Measurements from ENCODE around the gene SLC39A2. TPM values are rescaled to one million over a fixed set of nuclear protein-coding genes. Genes with fewer than 3 reads are reported as not detected.
A peak's percentile ranks its signal among the peaks of the same experiment; 100 is the strongest.
"Not testable (repeated sequence)": the region's sequence is repeated elsewhere in the genome, so short reads cannot be mapped to it uniquely, and the experiment has no call there.

SLC39A2 gene, protein sequence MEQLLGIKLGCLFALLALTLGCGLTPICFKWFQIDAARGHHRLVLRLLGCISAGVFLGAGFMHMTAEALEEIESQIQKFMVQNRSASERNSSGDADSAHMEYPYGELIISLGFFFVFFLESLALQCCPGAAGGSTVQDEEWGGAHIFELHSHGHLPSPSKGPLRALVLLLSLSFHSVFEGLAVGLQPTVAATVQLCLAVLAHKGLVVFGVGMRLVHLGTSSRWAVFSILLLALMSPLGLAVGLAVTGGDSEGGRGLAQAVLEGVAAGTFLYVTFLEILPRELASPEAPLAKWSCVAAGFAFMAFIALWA
- not detected in 2 replicates for total RNA-seq (2014; rRNA removed)
- not detected for polyA plus RNA-seq (2012)

DNA sequence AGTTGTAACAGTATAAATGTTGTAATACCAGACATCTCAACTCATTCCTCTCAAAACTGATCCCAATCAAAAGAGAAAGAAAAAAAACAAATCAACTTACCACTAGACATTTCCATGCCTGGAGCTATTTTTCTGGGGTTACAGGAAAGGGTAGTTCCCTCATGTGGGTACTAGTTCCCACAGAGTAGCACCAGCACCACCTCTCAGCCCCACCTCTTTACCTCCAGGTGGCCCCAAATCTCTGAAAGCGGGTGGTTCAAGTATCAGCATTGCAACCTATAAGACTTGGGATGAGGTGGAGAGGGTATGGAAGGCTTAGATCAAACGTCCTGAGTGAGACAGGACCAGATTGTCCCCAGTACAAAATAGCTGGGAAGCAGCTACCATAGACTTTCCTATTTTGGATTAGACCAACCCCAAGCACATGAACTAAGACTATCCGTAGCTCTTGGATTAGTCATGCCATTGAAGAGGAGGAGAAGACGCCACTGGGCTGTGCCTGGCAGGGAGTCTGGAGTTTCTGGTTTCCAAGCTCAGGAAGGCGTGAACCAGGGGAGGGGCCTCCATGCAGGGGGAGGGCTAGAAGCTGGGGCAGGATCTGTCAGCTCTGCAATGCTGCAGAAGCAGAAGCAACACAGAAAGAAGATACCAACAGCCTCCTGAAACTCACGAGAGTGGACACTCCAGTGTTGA, at the start of gene SLC39A2:
TSS of gene SLC39A2 (plus strand) at position 620 of the 693 bp plus-strand sequence. CDS start 154 bp downstream, outside the sequence.
- peak; percentile 53 for DNase-seq (ENCODE audit: low read depth)

DNA sequence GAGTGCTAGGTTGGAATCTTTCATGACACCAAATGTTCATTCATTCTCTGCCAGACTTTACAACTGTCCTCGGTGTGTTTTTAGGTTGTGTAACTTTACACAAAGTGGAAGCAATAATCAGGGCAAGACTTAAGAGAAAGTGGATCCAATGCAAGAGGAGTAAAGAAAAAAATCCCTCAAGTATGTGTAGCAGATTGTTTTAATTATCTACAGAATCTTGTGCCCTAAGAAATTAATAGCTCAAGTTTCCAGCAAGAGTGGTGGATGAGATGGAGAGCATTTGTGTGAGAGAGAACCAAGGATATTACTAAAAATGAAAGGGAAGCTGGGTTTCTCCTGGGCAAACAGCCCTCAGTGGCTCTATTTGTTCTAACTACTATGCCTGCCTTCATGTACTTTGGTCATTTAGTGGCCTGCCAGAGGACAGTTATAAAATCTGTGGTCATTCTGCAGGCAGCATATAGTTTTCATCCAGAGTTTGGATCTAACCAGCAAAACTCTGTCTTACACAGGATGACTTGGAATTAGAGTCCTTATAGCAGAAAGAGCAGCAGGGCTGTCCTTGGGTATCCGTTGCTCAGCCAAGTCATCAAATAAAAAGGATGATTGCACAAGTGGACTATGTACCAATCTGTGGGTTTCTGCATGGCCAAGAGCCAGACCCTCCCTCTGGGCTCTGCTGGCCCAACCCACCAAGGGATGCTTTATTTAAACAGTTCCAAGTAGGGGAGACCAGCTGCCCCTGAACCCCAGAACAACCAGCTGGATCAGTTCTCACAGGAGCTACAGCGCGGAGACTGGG, 44.2 kb upstream of the SLC39A2 start, which contains the start of gene RNASE2:
TSS of gene RNASE2 (plus strand) at position 752 of the 802 bp plus-strand sequence. CDS start 285 bp downstream, outside the sequence.
- DNase-seq (ENCODE audit: low read depth), result not testable (repeated sequence)

DNA sequence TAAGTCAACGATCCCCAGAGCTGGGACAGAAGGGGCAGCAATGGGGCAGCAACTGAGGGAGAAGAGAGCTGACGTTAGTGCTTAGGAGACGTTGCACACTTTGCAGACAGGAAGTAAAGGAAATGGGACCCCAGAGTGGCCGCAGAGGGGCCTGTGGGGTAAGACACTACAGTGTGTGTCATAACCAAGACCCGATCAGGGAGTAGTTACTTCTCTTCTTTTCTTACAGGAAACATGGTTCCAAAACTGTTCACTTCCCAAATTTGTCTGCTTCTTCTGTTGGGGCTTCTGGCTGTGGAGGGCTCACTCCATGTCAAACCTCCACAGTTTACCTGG, 43.6 kb upstream of the SLC39A2 start:
- not testable (repeated sequence) for DNase-seq (ENCODE audit: low read depth)

DNA sequence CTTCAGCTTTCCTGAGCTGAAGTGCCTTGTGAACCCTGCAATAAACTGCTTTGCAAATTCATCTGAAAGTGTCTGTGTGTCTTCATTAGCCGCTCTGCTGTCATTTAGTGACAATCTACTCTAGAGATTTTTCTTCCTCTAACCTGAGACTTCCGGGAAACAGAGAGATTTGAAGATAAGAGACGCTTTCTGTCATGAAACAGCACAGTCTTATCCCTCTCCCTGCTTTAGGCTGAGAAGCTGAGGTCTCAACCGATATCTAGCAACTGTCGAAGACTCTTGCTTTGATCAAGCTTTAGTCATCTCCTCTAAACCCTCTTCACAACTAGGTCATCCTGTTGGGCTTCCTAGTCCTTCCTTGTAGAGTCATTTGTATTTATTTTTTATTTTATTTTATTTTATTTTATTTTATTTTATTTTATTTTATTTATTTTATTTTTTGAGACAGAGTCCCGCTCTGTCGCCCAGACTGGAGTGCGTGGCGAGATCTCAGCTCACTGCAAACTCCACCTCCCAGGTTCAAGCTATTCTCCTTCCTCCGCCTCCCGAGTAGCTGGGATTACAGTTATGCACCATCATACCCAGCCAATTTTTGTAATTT, 42.6 kb upstream of the SLC39A2 start:
- DNase-seq (ENCODE audit: low read depth), result no peak

DNA sequence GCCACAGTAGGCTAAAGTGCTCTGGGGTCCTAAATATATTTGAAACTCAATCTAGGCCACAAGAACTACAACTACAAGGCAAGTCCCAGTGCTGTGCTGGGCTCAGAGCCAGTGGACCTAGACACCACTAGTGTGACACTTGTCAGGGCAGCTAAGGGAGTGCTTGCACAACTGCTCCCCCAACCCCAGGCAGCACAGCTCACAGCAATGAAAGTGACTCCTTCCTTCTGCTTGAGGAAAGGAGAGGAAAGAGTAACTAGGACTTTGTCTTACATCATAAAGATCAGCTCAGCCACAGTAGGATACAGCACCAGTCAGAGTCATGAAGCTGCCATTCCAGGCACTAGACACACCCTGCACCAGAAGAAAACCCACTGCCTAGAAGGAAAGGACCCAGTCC, 40.1 kb upstream of the SLC39A2 start:
- DNase-seq (ENCODE audit: low read depth), result not testable (repeated sequence)

DNA sequence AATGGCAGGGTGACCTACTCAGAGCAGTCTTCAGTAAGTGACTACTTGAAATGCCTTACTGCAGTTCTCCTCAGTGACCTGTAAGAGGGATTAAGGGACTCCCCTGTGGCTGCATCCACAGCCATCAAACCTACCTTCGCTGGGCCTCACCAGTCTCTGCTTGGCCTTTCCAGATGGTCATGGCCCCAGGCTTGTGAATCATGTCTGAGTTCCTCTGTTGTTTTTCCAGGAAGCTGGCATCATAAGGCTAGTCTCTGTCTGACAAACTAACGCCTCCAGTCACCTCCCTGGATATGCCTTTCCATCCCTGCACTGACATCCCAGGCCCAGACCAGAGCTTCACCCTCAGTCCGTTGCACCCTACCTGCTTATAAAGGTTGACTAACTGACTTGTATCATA, 29.8 kb upstream of the SLC39A2 start:
- no peak for DNase-seq (ENCODE audit: low read depth)

DNA sequence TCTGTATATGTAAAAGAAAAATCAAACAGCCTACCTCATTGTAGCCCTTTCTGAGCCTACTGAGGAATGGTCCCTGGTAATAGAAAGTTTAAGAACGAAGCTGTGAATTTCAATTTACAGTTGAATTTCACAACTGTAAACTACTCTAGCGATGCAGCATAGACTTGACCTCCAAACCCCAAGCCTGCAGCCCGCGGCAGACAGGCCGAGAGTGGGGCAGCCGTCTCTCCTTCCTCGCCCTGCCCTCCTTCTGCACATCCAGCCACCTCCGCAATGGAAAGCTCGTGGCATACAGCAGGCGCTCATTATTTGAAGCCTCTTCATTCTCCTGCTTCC, 28.5 kb upstream of the SLC39A2 start:
- no peak for DNase-seq (ENCODE audit: low read depth)

DNA sequence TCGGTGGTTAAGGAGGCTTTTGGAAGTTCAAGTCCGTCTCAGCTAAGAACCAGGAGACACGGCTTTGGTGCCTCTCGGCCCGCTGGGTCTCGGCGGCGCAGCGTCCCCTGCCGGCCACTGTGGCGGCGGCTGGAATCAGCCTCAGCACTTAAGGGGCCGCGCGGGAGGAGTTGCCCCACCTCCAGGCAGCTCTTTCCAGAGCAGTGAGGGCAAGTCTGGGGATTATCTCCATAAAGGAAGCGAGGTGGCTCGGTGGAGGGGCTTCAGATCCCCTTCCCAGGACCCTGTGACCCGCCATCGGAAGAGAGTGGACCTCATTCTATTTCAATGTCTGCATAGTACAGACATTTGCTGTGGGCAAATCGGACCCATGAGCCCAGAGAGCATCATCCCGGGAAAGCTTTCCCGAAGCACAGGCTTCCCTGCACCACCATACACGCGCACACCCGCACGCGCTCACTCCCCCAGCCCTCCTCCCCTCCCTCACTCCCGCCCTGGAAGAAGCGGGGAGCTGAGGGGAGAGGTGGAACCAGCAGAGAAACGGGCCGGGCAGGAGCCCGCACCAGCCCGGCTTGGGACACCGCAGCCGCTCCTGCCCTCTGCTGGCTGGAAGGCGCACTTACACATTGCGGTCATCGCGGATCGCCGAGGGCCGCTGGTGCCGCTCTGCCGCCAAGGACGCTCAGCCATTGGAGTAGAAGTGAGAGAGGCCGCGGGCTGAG, 27.9 kb upstream of the SLC39A2 start:
- DNase-seq (ENCODE audit: low read depth), result peak; percentile 78

DNA sequence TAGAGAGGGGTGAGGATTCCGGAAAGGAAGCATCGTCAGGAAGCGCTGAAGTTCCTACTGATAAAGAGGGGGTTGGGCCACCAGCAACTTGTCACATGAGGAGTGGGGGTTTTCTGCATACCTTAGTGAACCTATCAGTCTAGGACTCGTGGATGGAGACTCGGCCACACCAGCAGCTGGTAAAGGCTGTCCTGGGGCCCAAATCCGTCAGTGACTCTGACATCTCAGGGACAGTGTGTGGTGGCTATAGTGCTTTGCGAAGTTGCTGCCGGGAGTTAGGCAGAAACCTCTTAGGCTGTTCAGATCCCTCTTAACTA, 27.4 kb upstream of the SLC39A2 start:
- no peak for DNase-seq (ENCODE audit: low read depth)

DNA sequence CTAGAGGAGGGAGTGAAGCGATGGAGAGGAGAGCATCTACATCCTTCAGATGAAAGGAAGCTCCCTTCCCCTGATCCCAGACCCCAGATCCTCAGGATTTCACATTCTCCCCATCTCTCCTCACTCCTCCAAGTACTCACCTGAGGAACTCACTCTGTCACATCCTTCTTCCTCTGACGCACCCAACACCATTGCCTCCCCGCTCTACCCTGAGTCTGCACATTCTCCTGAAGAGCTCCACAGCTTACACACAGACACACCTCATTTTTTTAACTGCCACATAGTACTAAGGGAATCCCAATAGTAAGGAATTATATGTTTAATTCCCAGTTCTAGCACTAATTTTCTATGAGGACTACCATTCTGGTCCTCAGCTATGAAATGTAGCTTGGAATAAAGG, 25.6 kb upstream of the SLC39A2 start:
- DNase-seq (ENCODE audit: low read depth), result no peak

DNA sequence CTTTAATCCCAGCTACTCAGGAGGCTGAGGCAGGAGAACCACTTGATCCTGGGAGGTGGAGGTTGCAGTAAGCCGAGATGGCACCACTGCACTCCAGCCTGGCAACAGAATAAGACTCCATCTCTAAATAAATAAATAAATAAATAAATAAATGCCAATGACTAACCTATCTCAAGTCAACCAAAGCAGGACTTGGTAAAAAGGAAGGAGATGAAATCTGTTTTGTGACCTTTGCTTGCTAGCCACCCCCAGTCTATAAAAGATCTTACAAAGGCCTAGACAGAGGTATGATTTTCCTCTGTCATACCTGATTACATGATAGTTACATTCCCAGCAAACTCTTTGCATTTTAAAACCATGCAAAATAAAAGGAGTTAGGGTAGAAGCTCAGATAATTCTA, 22.8 kb upstream of the SLC39A2 start:
- no peak for DNase-seq (ENCODE audit: low read depth)

DNA sequence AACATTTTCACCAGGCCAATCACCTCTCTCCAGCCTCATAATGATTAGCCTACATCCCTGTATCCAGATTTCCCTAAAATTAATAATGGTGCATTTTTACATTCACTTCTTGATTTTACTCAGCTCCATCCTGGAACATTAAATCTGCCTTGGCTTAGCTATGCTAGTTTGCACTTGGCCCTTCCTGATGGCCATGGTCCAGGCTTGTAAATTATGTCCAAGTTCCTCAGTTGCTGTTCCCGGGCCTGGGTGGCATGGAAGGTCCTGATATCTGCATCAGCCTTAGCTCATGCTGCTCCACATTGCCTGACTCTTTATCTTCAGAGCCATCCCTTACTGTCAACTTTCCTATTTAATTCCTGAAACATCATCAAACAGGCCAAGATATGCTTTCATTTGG, 20.4 kb upstream of the SLC39A2 start:
- no peak for DNase-seq (ENCODE audit: low read depth)

DNA sequence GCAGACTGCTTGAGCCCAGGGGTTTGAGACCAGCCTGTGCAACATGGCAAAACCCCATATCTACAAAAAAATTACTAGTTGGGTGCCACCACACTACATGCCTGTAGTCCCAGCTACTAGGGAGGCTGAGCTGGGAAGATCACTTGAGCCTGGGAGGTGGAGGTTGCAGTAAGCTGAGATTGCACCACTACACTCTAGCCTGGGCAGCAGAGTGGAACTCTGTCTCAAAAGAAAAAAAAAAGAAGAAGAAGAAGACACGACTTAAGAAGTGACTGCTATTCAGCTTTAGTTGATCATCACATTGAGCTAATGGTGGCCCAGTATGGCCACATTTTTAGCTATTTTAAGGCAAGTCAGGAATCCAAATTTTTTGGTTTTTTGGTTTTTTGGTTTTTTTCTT, 18.2 kb upstream of the SLC39A2 start:
- DNase-seq (ENCODE audit: low read depth), result no peak

DNA sequence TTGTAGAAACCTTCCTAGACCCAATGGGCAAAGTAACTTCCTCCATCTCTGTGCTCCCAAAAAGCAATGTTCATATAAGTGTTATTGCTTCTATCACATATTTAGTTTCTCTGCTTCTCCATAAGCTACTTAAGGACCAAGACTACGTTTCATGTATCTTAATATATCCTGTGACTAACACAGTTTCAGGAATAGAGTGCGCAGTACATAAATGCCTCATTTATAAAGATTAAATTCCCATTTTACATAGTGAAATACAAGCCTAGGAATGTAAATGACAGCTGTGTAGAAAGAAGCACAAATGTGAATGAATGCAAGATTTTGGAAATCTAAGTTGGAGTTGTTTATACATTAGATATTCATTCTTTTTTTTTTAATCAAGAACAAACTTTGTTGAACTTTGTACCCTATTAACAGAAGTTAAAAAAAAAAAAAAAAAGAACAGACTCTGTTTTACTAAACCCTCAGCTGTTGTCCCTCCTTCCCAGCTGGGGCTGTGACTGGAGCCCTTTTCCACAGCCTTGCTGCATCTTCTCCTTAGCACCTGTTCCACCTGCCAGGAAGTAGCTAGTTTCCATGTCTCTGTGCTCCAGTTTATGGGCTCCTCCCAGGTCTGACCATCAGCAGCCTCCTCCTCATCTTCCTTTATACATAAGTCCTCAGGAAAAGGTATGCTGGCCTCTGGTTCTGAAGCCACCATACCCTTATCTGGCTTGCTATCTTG, 16.3 kb upstream of the SLC39A2 start:
- peak; percentile 14 for DNase-seq (ENCODE audit: low read depth)

DNA sequence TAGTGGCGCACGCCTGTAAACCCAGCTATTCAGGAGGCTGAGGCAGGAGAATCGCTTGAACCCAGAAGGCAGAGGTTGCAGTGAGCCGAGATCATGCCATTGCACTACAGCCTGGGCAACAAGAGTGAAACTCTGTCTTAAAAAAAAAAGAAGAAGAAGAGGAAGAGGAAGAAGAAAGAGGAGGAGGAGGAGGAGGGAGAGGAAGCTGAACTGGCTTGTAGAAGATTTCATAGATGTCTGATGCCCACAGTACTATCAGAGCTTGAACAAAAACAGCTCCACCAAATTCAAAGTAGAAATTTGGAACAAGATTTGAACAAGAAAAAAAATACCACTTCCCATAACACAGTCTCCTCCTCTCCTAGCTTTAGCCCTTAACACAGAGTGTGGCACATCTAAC, 13.4 kb upstream of the SLC39A2 start:
- DNase-seq (ENCODE audit: low read depth), result not testable (repeated sequence)

DNA sequence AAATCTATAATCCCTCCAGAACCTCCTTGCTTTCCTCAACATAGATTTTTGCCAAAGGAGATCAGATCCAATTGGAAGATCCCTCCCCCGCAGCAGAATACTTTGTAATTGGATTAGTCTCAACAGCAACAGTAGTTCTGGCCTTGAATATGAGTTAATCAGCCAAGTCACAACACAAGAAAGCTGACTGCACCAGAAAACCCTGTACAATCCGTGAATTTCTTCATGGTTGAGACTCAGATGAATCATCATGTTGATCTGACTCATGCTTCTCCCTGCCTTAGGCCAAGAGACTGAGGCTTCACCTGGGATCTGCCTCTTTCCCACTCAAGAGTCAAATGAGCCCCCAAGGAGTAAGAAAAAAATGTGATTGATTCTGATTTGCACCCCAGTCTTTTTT, 12.3 kb upstream of the SLC39A2 start:
- peak; percentile 86 for DNase-seq (ENCODE audit: low read depth)

DNA sequence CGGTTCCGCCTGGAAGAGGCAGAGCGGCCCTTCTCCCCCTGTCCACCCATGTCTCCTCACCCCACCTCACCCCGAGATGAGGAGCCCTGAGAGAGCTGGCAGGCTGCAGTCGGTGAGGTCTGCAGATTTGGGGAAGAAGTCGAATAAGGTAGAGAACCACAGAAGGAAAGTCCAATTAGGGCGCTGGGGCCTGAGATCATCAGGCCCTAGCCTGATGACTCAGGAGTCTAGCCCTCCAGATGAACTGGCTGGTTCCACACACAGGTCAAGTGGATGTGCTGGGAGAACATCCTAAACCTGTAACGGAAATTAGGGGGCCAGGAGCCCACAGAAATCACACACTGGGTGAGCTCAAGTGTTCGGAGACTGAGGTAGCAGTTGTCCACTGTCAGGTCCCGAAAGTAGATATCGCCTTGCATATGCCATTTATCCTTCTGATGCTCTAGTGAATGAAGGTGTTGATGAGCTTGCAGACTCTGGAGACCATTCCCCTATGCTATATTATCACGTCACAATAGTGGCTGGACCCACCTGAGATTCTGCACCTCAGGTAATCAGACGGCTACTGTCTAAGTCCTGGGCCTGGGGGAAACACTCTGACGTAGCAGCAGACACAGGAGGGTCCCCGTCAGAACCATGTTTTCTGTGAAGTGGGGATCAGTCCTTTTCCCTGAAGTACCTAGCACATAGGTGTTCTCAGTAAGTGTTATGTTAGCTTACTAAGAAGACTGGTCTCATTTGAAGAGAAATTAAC, 10.2 kb upstream of the SLC39A2 start:
- no peak for DNase-seq (ENCODE audit: low read depth)

DNA sequence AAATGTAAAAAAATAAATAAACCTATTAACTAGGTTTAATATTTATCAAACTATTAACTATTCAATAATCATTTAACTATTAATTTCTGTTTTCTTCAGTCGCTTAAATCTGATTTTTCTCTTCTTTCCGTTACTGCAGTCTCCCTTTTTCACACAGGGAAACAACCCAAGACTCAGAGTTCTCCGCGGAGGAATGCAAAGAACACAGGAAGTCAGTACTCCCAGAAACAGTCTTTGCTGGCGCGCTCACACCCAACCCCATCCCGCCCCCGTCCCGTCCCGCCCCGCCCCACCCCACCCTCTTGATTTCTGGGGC, 9.7 kb upstream of the SLC39A2 start:
- DNase-seq (ENCODE audit: low read depth), result no peak

DNA sequence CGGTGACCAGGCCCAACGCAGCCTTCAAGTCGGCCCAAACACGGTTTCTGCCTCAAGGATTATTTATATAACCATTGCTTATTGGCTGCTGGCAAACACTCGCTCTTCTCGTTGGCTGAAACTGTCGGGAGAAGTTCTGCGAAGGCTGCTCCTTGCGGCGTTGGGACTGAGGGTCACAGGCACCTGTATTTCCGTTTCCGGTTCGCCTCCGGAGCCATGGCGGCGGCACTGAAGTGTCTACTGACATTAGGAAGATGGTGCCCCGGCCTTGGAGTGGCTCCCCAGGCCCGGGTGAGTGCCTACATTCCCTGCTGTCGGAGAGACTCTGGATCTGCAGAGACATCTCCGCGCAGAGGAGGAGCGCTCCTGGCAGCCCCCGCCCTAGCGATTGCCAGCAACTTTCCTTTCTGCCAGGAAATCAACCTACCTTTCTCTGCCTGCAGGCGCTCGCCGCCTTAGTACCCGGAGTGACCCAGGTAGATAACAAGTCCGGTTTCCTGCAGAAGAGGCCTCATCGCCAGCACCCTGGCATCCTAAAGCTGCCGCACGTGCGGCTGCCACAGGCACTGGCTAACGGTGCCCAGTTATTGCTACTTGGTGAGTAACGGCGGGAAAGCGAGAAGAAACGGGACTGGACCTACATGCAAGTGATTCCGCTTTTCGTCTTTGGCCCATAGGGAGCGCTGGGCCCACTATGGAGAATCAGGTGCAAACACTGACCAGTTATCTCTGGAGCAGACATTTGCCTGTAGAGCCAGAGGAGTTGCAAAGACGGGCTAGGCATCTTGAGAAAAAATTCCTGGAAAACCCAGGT, 9.1 kb upstream of the SLC39A2 start, which contains the start of gene METTL17:
TSS of gene METTL17 (plus strand) at position 194 of the 814 bp plus-strand sequence. CDS start at position 217, 23 bp downstream.
- peak; percentile 97 for DNase-seq (ENCODE audit: low read depth)

Data from LHCN-M2 (cell line).